ENCODE results near the gene ACOT8. TPM values are rescaled to one million over a fixed set of nuclear protein-coding genes. Genes with fewer than 3 reads are reported as not detected.

The ACOT8 gene
- polyA plus RNA-seq, 1 experiment, result 27.0 TPM

DNA sequence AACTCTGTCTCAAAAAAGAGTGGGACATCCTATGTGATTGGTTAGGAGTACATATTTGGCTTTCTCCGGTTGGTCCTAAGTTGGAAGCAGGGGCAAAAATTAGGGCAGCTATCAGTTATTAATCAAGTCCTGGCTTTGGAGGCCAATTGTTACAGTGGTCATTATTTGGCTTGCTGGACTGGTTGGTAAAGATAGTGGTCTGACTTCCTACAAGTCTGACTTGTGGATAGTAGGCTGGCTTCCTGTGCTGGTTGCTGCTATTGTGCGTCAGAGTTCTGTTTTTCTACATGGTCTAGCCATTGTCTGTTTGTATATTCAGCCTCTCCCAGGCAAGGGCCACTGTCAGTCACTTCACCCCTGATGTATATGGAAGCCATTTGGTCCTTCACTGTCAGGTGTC, 7.0 kb downstream of the ACOT8 start:
- DNase-seq (ENCODE audit: low read depth, low spot score), result no peak
- POLR2A ChIA-PET, result no interaction called here
- Histone ChIP-seq H3K27ac (ENCODE audit: low read depth, low read length) (no peak overlapping the region), H3K27me3 (ENCODE audit: control insufficient read depth, insufficient read depth, low read length) (no peaks in the 10 kb centered on the region), H3K9me3 (ENCODE audit: control insufficient read depth, insufficient read depth, low read length) (no peaks in the 10 kb centered on the region), H3K4me3 (ENCODE audit: low read depth, low read length) (no peak overlapping the region)
- TF ChIP-seq, protein P1, sequence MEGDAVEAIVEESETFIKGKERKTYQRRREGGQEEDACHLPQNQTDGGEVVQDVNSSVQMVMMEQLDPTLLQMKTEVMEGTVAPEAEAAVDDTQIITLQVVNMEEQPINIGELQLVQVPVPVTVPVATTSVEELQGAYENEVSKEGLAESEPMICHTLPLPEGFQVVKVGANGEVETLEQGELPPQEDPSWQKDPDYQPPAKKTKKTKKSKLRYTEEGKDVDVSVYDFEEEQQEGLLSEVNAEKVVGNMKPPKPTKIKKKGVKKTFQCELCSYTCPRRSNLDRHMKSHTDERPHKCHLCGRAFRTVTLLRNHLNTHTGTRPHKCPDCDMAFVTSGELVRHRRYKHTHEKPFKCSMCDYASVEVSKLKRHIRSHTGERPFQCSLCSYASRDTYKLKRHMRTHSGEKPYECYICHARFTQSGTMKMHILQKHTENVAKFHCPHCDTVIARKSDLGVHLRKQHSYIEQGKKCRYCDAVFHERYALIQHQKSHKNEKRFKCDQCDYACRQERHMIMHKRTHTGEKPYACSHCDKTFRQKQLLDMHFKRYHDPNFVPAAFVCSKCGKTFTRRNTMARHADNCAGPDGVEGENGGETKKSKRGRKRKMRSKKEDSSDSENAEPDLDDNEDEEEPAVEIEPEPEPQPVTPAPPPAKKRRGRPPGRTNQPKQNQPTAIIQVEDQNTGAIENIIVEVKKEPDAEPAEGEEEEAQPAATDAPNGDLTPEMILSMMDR (IDR thresholded peaks at IDR 0.05; ENCODE audit: low read depth, low read length), result no peak
- CTCF ChIA-PET, result interaction anchor here (0.6 kb wide), 1 partner anchor 60 kb away, joined by 5 read pairs; no protein-coding TSS in a partner anchor

DNA sequence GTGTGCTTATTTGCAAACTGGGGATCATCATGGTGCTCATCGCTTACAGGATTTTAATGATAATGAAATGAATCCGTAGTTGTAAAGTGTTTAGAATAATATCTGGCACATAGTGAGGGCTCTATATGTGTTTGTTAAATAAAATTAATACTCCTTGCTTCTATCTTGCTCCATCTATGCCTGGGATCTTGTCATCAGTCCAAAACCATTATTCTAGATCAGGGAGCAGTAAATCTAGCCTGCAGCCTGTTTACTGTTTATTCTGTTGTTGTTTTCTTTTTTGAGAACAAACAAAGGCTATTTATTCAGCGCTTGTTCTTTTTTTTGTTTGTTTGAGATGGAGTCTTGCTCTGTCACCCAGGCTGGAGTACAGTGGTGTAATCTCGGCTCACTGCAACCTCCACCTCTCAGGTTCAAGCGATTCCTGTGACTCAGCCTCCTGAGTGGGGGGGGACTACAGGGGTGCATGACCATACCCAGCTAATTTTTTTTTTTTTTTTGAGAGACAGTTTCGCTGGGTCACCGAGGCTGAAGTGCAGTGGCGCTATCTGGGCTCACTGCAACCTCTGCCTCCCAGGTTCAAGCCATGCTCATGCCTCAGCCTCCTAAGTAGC, 8.1 kb downstream of the ACOT8 start:
- CTCF ChIA-PET, result interaction anchor here (1.1 kb wide), 1 partner anchor 50 kb away, joined by 3 read pairs; no protein-coding TSS in a partner anchor
- POLR2A ChIA-PET, result no interaction called here
- no peak overlapping the region for H3K4me3 ChIP-seq (ENCODE audit: low read depth, low read length)
- TF ChIP-seq, protein P1 (IDR thresholded peaks at IDR 0.05; ENCODE audit: low read depth, low read length), result no peak
- H3K9me3 ChIP-seq (ENCODE audit: control insufficient read depth, insufficient read depth, low read length), result no peaks in the 10 kb centered on the region
- no peak for DNase-seq (ENCODE audit: low read depth, low spot score)
- H3K27ac ChIP-seq (ENCODE audit: low read depth, low read length), result no peak overlapping the region
- H3K27me3 ChIP-seq (ENCODE audit: control insufficient read depth, insufficient read depth, low read length), result no peaks in the 10 kb centered on the region

DNA sequence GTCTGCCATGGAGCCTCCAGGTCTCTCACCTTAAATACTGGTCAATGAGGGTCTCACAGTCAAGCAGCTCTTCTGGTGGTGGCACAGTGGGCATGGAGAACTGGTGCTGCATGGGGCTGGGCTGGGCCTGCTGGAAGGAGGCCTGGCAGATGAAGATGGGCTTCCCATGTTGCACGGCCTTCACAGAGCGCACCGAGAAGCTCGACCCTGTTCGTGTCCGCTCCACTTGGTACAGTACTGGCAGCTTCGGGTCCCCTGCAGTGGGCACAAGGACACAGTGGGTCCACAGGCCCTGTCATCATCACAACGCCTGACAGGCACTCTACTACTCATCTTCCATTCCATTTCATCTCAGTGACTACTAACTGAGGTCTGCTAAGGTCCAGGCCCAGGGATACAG, 8.8 kb downstream of the ACOT8 start:
- Histone ChIP-seq H3K9me3 (ENCODE audit: control insufficient read depth, insufficient read depth, low read length) (no peaks in the 10 kb centered on the region), H3K27me3 (ENCODE audit: control insufficient read depth, insufficient read depth, low read length) (no peaks in the 10 kb centered on the region), H3K4me3 (ENCODE audit: low read depth, low read length) (no peak overlapping the region), H3K27ac (ENCODE audit: low read depth, low read length) (no peak overlapping the region)
- POLR2A ChIA-PET, result no interaction called here
- CTCF ChIA-PET, result interaction anchor here (1.1 kb wide), 1 partner anchor 49 kb away, joined by 3 read pairs; no protein-coding TSS in a partner anchor
- TF ChIP-seq, protein P1 (IDR thresholded peaks at IDR 0.05; ENCODE audit: low read depth, low read length), result no peak
- DNase-seq (ENCODE audit: low read depth, low spot score), result no peak

- H3K27ac ChIP-seq (ENCODE audit: low read depth, low read length), result no peak overlapping the region
- TF ChIP-seq, protein P1 (IDR thresholded peaks at IDR 0.05; ENCODE audit: low read depth, low read length), result no peak
- ChIA-PET CTCF (no interaction called here), POLR2A (no interaction called here)
- DNase-seq (ENCODE audit: low read depth, low spot score), result no peak
- H3K9me3 ChIP-seq (ENCODE audit: control insufficient read depth, insufficient read depth, low read length), result no peaks in the 10 kb centered on the region
- H3K4me3 ChIP-seq (ENCODE audit: low read depth, low read length), result no peak overlapping the region
- no peaks in the 10 kb centered on the region for H3K27me3 ChIP-seq (ENCODE audit: control insufficient read depth, insufficient read depth, low read length)
Observed at GRCh38 chr20:45845452-45845851, 11.7 kb downstream of the ACOT8 start.

DNA sequence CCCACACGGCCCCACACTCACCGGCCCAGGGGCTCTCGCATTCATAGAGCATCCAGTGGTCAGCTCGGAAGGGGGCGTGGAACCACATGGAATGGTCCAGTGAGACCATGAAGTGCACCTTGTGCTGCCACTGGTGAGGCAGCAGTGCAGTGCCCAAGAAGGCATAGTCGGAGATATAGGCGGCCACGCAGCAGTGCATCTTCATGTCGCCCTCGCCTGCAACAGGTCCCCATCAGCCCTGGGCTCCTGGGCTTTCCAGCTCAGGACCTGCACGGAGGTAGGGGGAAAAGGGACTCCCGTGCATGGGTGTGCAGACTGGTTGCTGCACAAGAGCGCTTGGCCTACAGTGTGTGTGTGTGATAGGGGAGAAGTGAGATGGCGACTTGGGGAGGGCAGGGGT, 13.7 kb downstream of the ACOT8 start:
- H3K27ac ChIP-seq (ENCODE audit: low read depth, low read length), result no peak overlapping the region
- no peak overlapping the region for H3K4me3 ChIP-seq (ENCODE audit: low read depth, low read length)
- ChIA-PET CTCF (no interaction called here), POLR2A (no interaction called here)
- TF ChIP-seq, protein P1 (IDR thresholded peaks at IDR 0.05; ENCODE audit: low read depth, low read length), result no peak
- no peak for DNase-seq (ENCODE audit: low read depth, low spot score)
- no peaks in the 10 kb centered on the region for H3K9me3 ChIP-seq (ENCODE audit: control insufficient read depth, insufficient read depth, low read length)
- H3K27me3 ChIP-seq (ENCODE audit: control insufficient read depth, insufficient read depth, low read length), result no peaks in the 10 kb centered on the region

All from AG04450 (cell line).